Suprapubic skin (tissue), 4 donors: Measurements from ENCODE around the gene SRRM2.

Experiments used
- CTCF ChIP-seq, 2 donors: fragments of 200-600 bp in 1 of 2; fragments of 450-650 bp in 1 of 2; sonication (generic) in 1 of 2; IDR thresholded peaks; one replicate each; pipeline ENCODE4 v1.5.1; 2016 to 2019; ENCODE audit warnings: antibody characterized with exemption in 2 of 2, mild to moderate bottlenecking in 1 of 2, moderate library complexity in 1 of 2
- EP300 ChIP-seq: sonication (generic); formaldehyde crosslinking; IDR thresholded peaks from one replicate; pipeline ENCODE4 v1.6.1; 2017; ENCODE audit warnings: antibody characterized with exemption
- POLR2A ChIP-seq, 2 donors: fragments of 450-650 bp; IDR thresholded peaks; one replicate each; pipeline ENCODE4 v1.6.1; 2017; ENCODE audit warnings: antibody characterized with exemption in 2 of 2, mild to moderate bottlenecking in 2 of 2, moderate library complexity in 2 of 2
- POLR2AphosphoS5 ChIP-seq, 3 donors: sonication (generic); formaldehyde crosslinking; IDR thresholded peaks; one replicate each; pipeline ENCODE4 v1.6.1; 2017; ENCODE audit warnings: antibody characterized with exemption in 3 of 3

DNA sequence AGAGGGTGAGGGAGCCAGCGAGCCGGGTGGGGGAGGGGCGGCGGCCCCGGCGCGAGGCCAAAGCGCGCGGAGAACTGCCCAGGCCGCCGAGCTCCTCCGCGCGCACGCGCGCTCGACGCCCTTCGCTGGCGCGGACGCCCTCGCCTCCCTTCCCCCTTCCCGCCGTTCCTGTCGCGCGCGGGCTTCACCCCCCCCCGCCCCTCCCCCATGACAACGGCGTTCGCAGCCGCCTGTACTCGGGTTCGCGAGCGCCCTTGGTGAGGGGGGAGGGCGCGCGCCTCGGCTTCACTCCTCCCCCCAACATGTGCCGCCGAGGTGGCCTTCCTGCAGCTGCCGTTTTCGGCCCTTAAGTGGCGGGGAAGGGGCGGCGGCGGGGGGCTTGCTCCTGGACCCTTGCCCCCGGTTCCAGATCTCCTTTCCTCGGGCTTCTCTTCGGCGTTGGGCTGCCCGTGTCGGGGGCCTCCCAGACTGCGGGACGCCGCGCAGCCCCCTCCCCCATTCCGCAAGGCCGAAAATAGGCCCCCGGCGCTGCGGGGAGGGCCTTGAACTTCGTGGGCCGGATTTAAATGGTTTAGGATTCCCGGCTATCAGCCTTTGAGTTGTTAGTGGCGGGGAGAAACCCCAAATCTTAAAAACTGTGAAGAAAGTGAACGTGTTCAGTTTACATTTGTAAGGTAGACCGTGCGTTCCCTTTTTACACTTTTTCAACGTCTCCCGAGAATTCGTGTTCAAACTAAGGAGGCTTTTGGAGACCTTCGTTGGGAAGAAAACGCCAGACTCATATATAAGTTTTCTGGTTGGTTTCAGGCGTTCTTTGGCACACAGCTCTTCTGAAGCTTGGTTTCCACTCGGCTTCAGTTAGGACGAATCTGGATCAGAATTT is 653 bp downstream of the SRRM2 start:
- TF ChIP-seq CTCF (IDR thresholded peaks at IDR 0.05) (no peak), POLR2A (IDR thresholded peaks at IDR 0.05) (no peak), POLR2AphosphoS5 (IDR thresholded peaks at IDR 0.05) (no peak), EP300 (no peak)
